Testis (tissue), 3 donors: ENCODE results near the gene MEF2A. TPM values are rescaled to one million over a fixed set of nuclear protein-coding genes. Genes with fewer than 3 reads are reported as not detected.
"Not testable (repeated sequence)": the region's sequence is repeated elsewhere in the genome, so short reads cannot be mapped to it uniquely, and the experiment has no call there.

Experiments
- DNase-seq: peaks from one replicate; pipeline ENCODE4 v3.0.0-alpha.2; 2019
- H3K27ac ChIP-seq, 2 donors: fragments of 200-600 bp; sonication (generic); one replicate each; pipeline ENCODE4 v1.5.1; 2019
- H3K27me3 ChIP-seq: fragments of 200-600 bp; sonication (generic); one replicate; pipeline ENCODE4 v1.5.1; 2019
- H3K36me3 ChIP-seq: fragments of 200-600 bp; sonication (generic); one replicate; pipeline ENCODE4 v1.5.1; 2017; ENCODE audit warnings: low read depth; ENCODE audit errors: missing control alignments
- H3K4me1 ChIP-seq: fragments of 200-600 bp; sonication (generic); one replicate; pipeline ENCODE4 v1.5.1; 2019
- H3K4me3 ChIP-seq, 2 donors: fragments of 200-600 bp; sonication (generic); one replicate each; pipeline ENCODE4 v1.5.1; 2017 to 2019
- H3K9me3 ChIP-seq: fragments of 200-600 bp; sonication (generic); one replicate; pipeline ENCODE4 v1.5.1; 2017
- POLR2A ChIP-seq: fragments of 450-650 bp; IDR thresholded peaks from one replicate; pipeline ENCODE4 v1.6.1; 2017; ENCODE audit warnings: antibody characterized with exemption, mild to moderate bottlenecking, moderate library complexity
- WGBS, 2 donors: methylation state at CpG; one replicate each; pipeline ENCODE4 v1.1.5; 2018; 5-methylcytosine and 5-hydroxymethylcytosine counted together
- intact Hi-C: fragments of 100-400 bp; cut with DNase I; formaldehyde crosslinking; loops from one replicate; pipeline ENCODE4 v1.15.1; 2023; ENCODE audit warnings: low total_unique reads
- polyA plus RNA-seq: library from polyadenylated mRNA; stranded (reverse); fragments of 350-450 nt; fragmentation: Illumina TruSeq; extraction: RNeasy Lipid Tissue Mini Kit (QIAGEN cat#74804); gene quantifications from one replicate; pipeline ENCODE4 v1.2.3, GENCODE V29; 2014; ENCODE audit warnings: low read depth, low replicate concordance; ENCODE audit not compliant: insufficient read depth
- total RNA-seq, 2 donors: library from RNA; depleted of rRNA; stranded (reverse); fragments of >200 nt; gene quantifications; one replicate each; pipeline ENCODE4 v1.2.3, GENCODE V29; 2016
- TF ChIP-seq, protein P1 (sequence below), 3 experiments: fragments of 450-650 bp in 2 of 3; fragments of 200-600 bp in 1 of 3; sonication (generic) in 1 of 3; IDR thresholded peaks; one replicate each; pipeline ENCODE4 v1.5.1; 2016 to 2019; ENCODE audit warnings: antibody characterized with exemption in 3 of 3, mild to moderate bottlenecking in 2 of 3, moderate library complexity in 1 of 3

The MEF2A gene
- total and polyA plus RNA-seq, 3 donors from 2014 or later: 33.7 to 68.9 (median 67.9) TPM

DNA sequence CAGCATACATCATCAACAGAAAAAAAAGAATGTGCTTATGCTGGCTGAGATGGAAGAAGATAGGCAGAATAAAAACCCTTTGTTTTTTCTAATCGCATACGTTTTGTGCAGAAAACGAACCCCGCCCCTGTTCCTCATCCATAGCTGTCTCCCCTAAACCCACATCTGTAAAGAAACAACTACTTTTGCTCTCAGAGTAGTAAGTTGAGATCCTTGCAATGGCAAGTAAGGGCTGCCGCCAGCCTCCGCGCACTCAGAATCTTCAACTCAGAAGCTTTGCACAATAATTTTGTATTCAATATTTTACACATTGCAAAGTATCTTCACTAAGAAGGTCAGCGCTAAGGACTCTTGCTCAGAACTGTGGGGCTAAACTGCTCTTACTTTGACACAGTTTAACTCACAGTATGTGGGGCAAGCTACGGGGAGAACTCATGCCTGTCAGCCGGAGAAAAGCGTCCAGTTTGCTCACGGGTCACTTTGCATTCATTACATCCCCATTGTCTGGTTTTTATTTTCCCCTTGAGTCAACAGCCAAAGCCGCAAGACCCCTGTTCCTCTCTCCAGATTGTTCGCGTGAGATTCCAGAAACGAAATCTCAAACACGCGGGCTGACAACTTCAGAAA lies 166.5 kb downstream of the MEF2A start:
- H3K27ac ChIP-seq: peak overlapping the region; percentile 84 to 94
- WGBS, 2 donors: 6 to 8% methylated on average over 18 of the region's 18 CpGs
- TF ChIP-seq, protein P1, sequence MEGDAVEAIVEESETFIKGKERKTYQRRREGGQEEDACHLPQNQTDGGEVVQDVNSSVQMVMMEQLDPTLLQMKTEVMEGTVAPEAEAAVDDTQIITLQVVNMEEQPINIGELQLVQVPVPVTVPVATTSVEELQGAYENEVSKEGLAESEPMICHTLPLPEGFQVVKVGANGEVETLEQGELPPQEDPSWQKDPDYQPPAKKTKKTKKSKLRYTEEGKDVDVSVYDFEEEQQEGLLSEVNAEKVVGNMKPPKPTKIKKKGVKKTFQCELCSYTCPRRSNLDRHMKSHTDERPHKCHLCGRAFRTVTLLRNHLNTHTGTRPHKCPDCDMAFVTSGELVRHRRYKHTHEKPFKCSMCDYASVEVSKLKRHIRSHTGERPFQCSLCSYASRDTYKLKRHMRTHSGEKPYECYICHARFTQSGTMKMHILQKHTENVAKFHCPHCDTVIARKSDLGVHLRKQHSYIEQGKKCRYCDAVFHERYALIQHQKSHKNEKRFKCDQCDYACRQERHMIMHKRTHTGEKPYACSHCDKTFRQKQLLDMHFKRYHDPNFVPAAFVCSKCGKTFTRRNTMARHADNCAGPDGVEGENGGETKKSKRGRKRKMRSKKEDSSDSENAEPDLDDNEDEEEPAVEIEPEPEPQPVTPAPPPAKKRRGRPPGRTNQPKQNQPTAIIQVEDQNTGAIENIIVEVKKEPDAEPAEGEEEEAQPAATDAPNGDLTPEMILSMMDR (IDR thresholded peaks at IDR 0.05): no peak
- TF ChIP-seq POLR2A: no peak
- no peaks in the 10 kb centered on the region for H3K9me3 ChIP-seq
- no peaks in the 10 kb centered on the region for H3K36me3 ChIP-seq
- H3K27me3 ChIP-seq: no peaks in the 10 kb centered on the region
- H3K4me3 ChIP-seq: peak overlapping the region; percentile 79 to 98
- H3K4me1 ChIP-seq: peaks cover 25% of the 10 kb centered on the region
- intact Hi-C loops: loop anchor here (10.0 kb wide), 1 partner anchor 457 kb away; no protein-coding TSS in a partner anchor
- DNase-seq: peak; percentile 28

DNA sequence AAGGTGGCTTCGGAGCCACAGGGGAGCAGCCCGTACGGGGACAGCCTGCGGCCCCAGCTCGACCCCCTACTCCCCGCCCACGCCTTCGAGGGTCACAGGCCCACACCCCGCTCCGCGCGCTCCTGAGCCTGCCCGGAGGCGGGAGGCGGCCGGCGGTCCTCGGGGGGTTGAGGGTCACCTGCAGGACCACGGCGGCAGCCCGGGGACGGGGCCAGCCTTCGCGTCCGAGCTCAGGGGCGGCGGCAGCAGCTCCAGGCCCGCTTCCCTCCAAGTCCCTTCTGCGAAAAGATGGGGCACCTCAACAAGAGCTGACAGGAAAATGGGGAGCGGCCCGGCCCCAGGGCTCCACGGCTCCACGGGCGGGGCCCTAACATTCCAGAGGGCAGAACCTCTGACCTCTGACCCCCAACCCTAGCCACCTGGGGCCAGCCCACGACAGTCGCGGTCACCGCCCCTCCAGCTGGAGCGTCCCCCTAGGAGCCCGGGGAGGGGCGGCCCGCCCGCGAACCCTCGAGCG lies 167.0 kb downstream of the MEF2A start:
- peak overlapping the region; percentile 84 to 94 for H3K27ac ChIP-seq
- peaks cover 25% of the 10 kb centered on the region for H3K4me1 ChIP-seq
- TF ChIP-seq, protein P1 (IDR thresholded peaks at IDR 0.05): no peak
- TF ChIP-seq POLR2A: no peak
- peak overlapping the region; percentile 79 to 98 for H3K4me3 ChIP-seq
- H3K36me3 ChIP-seq: no peaks in the 10 kb centered on the region
- DNase-seq: peak; percentile 44
- intact Hi-C loops: loop anchor here (10.0 kb wide), 1 partner anchor 458 kb away; no protein-coding TSS in a partner anchor
- H3K9me3 ChIP-seq: no peaks in the 10 kb centered on the region
- 0% methylated on average over 4 to 31 of the region's 46 CpGs for WGBS, 2 donors
- H3K27me3 ChIP-seq: no peaks in the 10 kb centered on the region

DNA sequence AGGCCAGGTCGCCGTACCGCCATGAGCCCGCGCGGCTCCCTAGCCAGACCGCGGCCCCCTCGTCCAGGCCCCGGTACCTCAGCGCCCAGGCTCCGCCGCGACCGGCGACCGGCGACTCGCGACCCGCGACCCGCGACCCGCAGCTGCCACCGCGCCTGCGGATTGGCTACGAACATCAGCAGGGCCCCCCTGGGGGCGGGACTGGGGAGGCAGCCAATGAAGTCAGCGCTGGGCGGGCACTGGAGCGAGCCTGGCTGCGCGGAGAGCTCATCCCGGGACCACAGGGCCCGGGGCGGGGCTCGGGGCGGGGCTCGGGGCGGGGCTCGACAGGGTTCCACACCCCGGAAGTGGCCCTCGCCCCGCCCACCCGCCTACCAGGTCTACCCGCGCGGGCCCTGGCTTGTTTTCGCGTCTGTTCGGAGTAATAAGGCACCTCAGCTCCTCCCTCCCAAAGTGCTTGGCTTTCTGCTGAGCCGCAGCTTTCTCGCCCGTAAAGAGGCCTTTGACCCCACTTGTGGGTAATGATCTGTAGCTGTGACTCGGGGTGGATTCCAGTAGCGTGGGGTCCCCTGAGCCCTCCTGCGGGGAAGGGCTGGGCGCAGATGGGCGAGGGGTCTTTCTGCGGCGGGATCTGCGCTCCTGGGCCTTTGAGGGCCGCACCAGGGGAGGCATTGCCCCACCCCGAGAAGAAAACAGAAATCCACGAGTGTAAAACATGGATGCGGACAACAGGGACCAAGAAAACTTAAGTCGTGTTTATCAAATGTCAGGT lies 167.7 kb downstream of the MEF2A start, which contains the start of gene LYSMD4:
TSS of gene LYSMD4 (minus strand) at position 170 of the 772 bp plus-strand sequence. CDS start 1,438 bp downstream, outside the sequence.
- no peaks in the 10 kb centered on the region for H3K36me3 ChIP-seq
- intact Hi-C loops: loop anchor here (10.0 kb wide), 1 partner anchor 459 kb away; no protein-coding TSS in a partner anchor
- peak; percentile 99 for DNase-seq
- TF ChIP-seq, protein P1 (IDR thresholded peaks at IDR 0.05): peak in 1 of 3 experiments; percentile 8
- peak; percentile 70 for TF ChIP-seq POLR2A
- H3K9me3 ChIP-seq: no peaks in the 10 kb centered on the region
- H3K4me1 ChIP-seq: peaks cover 25% of the 10 kb centered on the region
- WGBS, 2 donors: 11 to 43% methylated on average over 13 to 48 of the region's 69 CpGs
- no peaks in the 10 kb centered on the region for H3K27me3 ChIP-seq
- peak within 1 kb of the TSS; percentile 84 to 94 for H3K27ac ChIP-seq
- peak within 1 kb of the TSS; percentile 79 to 98 for H3K4me3 ChIP-seq

DNA sequence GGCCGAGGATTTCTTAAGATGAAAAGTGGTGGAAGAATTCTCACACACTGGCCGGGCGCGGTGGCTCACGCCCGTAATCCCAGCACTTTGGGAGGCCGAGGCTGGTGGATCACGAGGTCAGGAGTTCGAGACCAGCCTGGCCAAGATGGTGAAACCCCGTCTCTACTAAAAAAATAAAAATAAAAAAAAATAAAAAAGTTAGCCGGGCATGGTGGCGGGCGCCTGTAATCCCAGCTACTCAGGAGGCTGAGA lies 168.2 kb downstream of the MEF2A start:
- WGBS, 2 donors: 51 to 65% methylated on average over 13 of the region's 13 CpGs
- H3K4me1 ChIP-seq: peaks cover 25% of the 10 kb centered on the region
- not testable (repeated sequence) for H3K9me3 ChIP-seq, H3K27me3 ChIP-seq, DNase-seq, H3K36me3 ChIP-seq
- H3K27ac ChIP-seq: peak overlapping the region; percentile 81 to 94
- peak overlapping the region; percentile 79 to 98 for H3K4me3 ChIP-seq
- intact Hi-C loops: loop anchor here (10.0 kb wide), 1 partner anchor 459 kb away; no protein-coding TSS in a partner anchor

DNA sequence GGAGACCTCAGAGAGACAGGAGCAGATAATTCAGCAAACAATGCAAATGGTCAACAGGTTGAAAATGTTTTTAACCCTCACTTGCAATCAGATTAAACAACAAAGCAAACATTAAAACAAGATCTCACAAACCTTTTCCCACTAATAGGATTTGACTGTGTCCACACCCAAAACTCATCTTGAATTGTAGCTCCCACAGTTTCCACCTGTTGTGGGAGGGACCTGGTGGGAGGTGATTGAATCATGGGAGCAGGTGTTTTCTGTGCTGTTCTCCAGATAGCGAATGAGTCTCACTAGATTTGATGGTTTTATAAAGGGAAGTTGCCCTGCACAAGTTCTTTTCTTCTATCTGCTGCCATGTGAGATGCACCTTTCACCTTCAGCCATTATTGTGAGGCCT lies 168.8 kb downstream of the MEF2A start:
- WGBS, 2 donors: 79 to 100% methylated on average over 1 of the region's 1 CpG
- Histone ChIP-seq H3K9me3 (no peaks in the 10 kb centered on the region), H3K4me3 (no peak overlapping the region), H3K27ac (no peak overlapping the region), H3K4me1 (peaks cover 25% of the 10 kb centered on the region), H3K27me3 (no peaks in the 10 kb centered on the region), H3K36me3 (no peaks in the 10 kb centered on the region)
- intact Hi-C loops: loop anchor here (10.0 kb wide), 1 partner anchor 460 kb away; no protein-coding TSS in a partner anchor
- TF ChIP-seq POLR2A: no peak
- TF ChIP-seq, protein P1 (IDR thresholded peaks at IDR 0.05): no peak
- no peak for DNase-seq
